IPS DF 19.7 (cell line): ENCODE results near the gene FAM180A.
A peak's percentile ranks its signal among the peaks of the same experiment; 100 is the strongest.
"Not testable (repeated sequence)": the region's sequence is repeated elsewhere in the genome, so short reads cannot be mapped to it uniquely, and the experiment has no call there.

ENCODE experiments used
- DNase-seq: peaks from one replicate; pipeline ENCODE4 v3.0.0-alpha.2; 2013; ENCODE audit warnings: low read depth, low spot score

The FAM180A gene

GRCh38 chr7:135741905-135742304, 6.7 kb downstream of the FAM180A start:
- DNase-seq = no peak

GRCh38 chr7:135740889-135741288, 7.7 kb downstream of the FAM180A start:
- no peak for DNase-seq

- not testable (repeated sequence) for DNase-seq
Measured at GRCh38 chr7:135737306-135737647, 11.3 kb downstream of the FAM180A start.

DNA sequence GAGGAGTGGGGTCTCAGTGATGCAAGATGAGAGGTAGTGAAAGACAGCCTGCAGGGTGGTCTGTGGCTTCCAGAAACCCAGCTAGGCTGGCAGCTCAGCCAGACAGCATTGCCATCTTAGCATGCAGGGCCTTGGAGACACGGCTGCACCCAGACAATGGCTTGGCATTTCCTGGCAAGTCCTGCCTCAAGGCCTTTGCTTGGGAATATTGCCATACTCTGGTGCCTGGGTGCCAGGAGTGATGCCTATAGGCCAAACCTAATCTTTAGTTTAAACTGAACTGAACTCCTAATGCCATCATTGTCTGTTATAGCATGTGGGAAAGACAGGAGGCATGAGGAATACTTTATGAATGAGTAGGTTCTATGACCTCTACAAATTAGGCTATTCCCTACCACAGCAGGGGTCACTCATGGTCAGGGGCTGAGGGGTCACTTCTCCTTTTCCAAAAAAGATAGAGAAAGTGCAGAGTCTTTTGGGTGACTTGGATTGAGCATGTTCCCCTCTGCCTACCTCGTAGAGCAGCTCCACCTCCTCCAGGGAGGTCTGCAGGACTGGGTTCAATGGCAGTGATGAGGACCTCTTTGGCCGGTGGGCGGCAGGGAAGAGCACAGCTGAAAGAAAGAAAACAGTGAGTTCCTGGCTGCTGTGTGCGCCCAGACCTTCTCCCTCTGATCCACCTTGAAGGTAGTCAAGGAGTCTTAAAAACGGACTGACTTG, 11.9 kb downstream of the FAM180A start:
- DNase-seq = no peak

DNA sequence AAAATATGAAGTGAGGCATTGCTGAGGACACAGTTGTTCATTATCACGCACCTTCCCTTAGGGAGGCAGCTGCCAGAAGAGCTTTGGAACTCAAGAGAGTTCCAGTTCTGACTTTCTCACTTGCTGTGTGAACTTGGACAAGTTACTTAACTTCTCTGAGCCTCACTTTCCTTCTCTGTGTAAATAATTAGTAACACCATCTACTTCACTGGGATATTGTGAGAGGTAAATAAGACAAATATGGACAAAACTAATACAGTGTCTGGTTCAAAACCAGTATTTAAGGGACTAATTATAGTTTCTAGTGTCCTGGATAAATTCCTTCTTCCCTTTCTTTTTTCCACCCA, 14.3 kb downstream of the FAM180A start:
- DNase-seq = no peak

GRCh38 chr7:135733603-135734342, 14.8 kb downstream of the FAM180A start:
- DNase-seq = no peak

- DNase-seq = no peak
Measured at GRCh38 chr7:135731131-135731530, 17.5 kb downstream of the FAM180A start.

- DNase-seq = no peak
Measured at GRCh38 chr7:135729230-135729629, 19.4 kb downstream of the FAM180A start.

- DNase-seq = peak; percentile 59
Measured at GRCh38 chr7:135728136-135728669, 20.4 kb downstream of the FAM180A start, which contains the start of gene SLC13A4. Gene SLC13A4, minus strand, starts transcription at chr7:135728186. Its CDS starts 690 bp downstream, at chr7:135727496.

GRCh38 chr7:135726911-135727673, 21.5 kb downstream of the FAM180A start:
- DNase-seq = no peak

- no peak for DNase-seq
Measured at GRCh38 chr7:135726276-135726788, 22.3 kb downstream of the FAM180A start.

GRCh38 chr7:135723411-135723810, 25.2 kb downstream of the FAM180A start:
- no peak for DNase-seq

- no peak for DNase-seq
Measured at GRCh38 chr7:135721198-135721820, 27.3 kb downstream of the FAM180A start.

- DNase-seq = no peak
Measured at GRCh38 chr7:135719688-135720087, 28.9 kb downstream of the FAM180A start.

GRCh38 chr7:135718794-135719437, 29.7 kb downstream of the FAM180A start:
- DNase-seq = no peak

DNA sequence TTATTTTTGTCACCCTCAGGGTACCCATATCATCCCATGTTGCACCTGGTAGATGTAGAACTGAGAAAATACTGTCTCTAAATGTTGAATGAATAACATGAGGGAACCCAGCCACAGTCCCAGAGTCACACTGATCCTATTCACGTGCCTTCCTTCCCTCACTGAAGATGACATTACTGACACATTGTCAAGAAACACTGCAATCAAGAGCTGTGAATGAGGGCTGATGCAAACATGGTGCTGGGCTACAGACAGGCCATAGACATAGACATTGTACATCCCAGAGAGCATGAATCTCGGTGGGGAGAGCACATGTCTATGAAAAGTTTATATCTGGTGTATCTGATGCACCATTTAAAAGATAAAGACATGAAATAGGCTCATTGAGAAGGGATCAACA, 30.4 kb downstream of the FAM180A start:
- no peak for DNase-seq

DNA sequence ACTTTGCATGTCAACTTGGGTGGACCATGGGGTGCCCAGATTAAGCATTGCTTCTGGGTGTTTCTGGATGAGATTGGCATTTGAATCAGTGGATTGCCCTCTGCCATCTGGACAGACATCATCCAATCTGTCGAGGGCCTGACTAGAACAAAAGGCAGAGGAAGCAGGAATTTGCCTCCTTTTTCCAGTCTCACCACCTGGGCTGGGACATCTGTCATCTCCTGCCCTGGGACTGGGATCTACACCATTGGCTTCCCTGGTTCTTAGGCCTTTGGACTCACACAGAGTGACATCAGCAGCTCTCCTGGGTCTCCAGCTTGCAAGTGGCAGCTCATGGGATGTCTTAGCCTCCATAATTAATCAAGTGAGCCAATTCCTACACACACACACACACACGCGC, 30.9 kb downstream of the FAM180A start:
- no peak for DNase-seq

- no peak for DNase-seq
Measured at GRCh38 chr7:135716677-135717238, 31.9 kb downstream of the FAM180A start.

GRCh38 chr7:135715673-135716072, 32.9 kb downstream of the FAM180A start:
- no peak for DNase-seq

DNA sequence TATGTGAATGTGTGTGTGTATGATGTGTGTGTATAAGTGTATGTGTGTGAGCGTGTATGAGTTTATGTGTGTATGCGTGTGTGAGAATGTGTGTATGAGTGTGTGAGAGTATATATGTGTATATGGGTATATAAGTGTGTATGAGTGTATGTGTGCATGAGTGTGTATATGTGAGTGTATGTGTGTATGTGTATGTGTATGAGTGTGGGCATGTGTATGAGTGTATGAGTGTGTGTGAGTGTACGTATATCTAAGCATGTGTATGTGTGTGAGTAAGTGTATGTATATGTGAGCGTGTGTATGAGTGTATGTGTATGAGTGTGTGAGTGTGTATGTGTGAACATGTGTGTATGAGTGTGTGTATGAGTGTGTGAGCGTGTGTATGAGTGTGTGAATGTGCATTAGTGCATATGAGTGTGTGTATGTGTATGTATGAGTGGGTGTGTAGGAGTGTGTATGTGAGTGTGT, 33.5 kb downstream of the FAM180A start:
- DNase-seq = no peak
